ENCODE measurements around the gene CD300LG. TPM values are rescaled to one million over a fixed set of nuclear protein-coding genes. Genes with fewer than 3 reads are reported as not detected.

Gene CD300LG
- total and polyA plus RNA-seq, 2 experiments from 2014 or later = not detected

- TF ChIP-seq CTCF (conservative IDR thresholded peaks at IDR 0.05; ENCODE audit: low read depth in 2 of 2) (no peak), POLR2AphosphoS5 (IDR thresholded peaks at IDR 0.05; ENCODE audit: low read depth) (no peak), ZNF331 (CRISPR knock-in tag; IDR thresholded peaks at IDR 0.05; ENCODE audit: low read depth) (no peak), STAT1 (IDR thresholded peaks at IDR 0.05; ENCODE audit: unreplicated experiment) (no peak), CREB1 (CRISPR knock-in tag; IDR thresholded peaks at IDR 0.05; ENCODE audit: low read depth) (no peak)
These were observed 2.1 kb downstream of the CD300LG start (continued) for GRCh38 chr17:43849116-43849515.

GRCh38 chr17:43852571-43852970 lies 5.6 kb downstream of the CD300LG start:
- Mint-ChIP-seq H3K27me3 (ENCODE audit: insufficient read depth, low read depth, poor library complexity) (peaks cover 12% of the 10 kb centered on the region), H3K4me3 (no peak overlapping the region), H3K9me3 (no peaks in the 10 kb centered on the region), H3K27ac (no peak overlapping the region), H3K4me1 (peaks cover 1% of the 10 kb centered on the region; the same call in 1 of the 3 replicates), H3K36me3 (ENCODE audit: low read depth) (no peaks in the 10 kb centered on the region)
- Histone ChIP-seq H3K4me1 (ENCODE audit: insufficient read depth) (peaks cover 2% of the 10 kb centered on the region; the same call in 1 of the 2 replicates), H3K27ac (ENCODE audit: low read depth) (no peak overlapping the region), H3K79me2 (replicated peaks; ENCODE audit: insufficient read depth) (no peaks in the 10 kb centered on the region), H3F3A (replicated peaks; ENCODE audit: low read depth) (no peaks in the 10 kb centered on the region), H3K27me3 (ENCODE audit: insufficient read depth) (peaks cover 7% of the 10 kb centered on the region; the same call in 1 of the 2 replicates), H3K4me2 (no peak overlapping the region), H2AFZ (no peak overlapping the region), H4K20me1 (replicated peaks; ENCODE audit: insufficient read depth) (no peaks in the 10 kb centered on the region), H3K9me2 (ENCODE audit: insufficient read depth) (no peaks in the 10 kb centered on the region), H3K4me3 (no peak overlapping the region), H3K36me3 (ENCODE audit: insufficient read depth) (no peaks in the 10 kb centered on the region)
- ATAC-seq = no peak
- no peak for TF ChIP-seq STAT1 (IDR thresholded peaks at IDR 0.05; ENCODE audit: unreplicated experiment)
- no peak for DNase-seq (ENCODE audit: low spot score)

GRCh38 chr17:43853546-43853945 lies 6.6 kb downstream of the CD300LG start:
- H2AFZ ChIP-seq = no peak overlapping the region
- no peak for DNase-seq (ENCODE audit: low spot score)
- Mint-ChIP-seq H3K27ac (no peak overlapping the region), H3K4me3 (no peak overlapping the region), H3K27me3 (ENCODE audit: insufficient read depth, low read depth, poor library complexity) (peaks cover 12% of the 10 kb centered on the region), H3K4me1 (no peaks in the 10 kb centered on the region), H3K9me3 (no peaks in the 10 kb centered on the region), H3K36me3 (ENCODE audit: low read depth) (no peaks in the 10 kb centered on the region)
- no peaks in the 10 kb centered on the region for H3K36me3 ChIP-seq (ENCODE audit: insufficient read depth)
- H4K20me1 ChIP-seq (replicated peaks; ENCODE audit: insufficient read depth) = no peaks in the 10 kb centered on the region
- H3K27me3 ChIP-seq (ENCODE audit: insufficient read depth) = no peaks in the 10 kb centered on the region
- H3K79me2 ChIP-seq (replicated peaks; ENCODE audit: insufficient read depth) = no peaks in the 10 kb centered on the region
- no peaks in the 10 kb centered on the region for H3K9me2 ChIP-seq (ENCODE audit: insufficient read depth)
- no peak for ATAC-seq
- no peak overlapping the region for H3K4me2 ChIP-seq
- H3K4me1 ChIP-seq (ENCODE audit: insufficient read depth) = no peaks in the 10 kb centered on the region
- H3K27ac ChIP-seq (ENCODE audit: low read depth) = no peak overlapping the region
- H3K4me3 ChIP-seq = no peak overlapping the region
- H3F3A ChIP-seq (replicated peaks; ENCODE audit: low read depth) = no peaks in the 10 kb centered on the region
- no peak for TF ChIP-seq JUNB (IDR thresholded peaks at IDR 0.05; ENCODE audit: unreplicated experiment)
- no peak for TF ChIP-seq ZNF331 (CRISPR knock-in tag; IDR thresholded peaks at IDR 0.05; ENCODE audit: low read depth)
- TF ChIP-seq NANOG (IDR thresholded peaks at IDR 0.05; ENCODE audit: borderline replicate concordance) = no peak
- no peak for TF ChIP-seq POLR2AphosphoS5 (IDR thresholded peaks at IDR 0.05; ENCODE audit: low read depth)
- TF ChIP-seq ETS1 (IDR thresholded peaks at IDR 0.05) = no peak
- no peak for TF ChIP-seq EZH2phosphoT487 (IDR thresholded peaks at IDR 0.05; ENCODE audit: unreplicated experiment)
- TF ChIP-seq REST (IDR thresholded peaks at IDR 0.05; ENCODE audit: unreplicated experiment) = no peak

Measured in GM23338 (cell line).